A673 (cell line): ENCODE results near the gene COL28A1. TPM values are rescaled to one million over a fixed set of nuclear protein-coding genes. Genes with fewer than 3 reads are reported as not detected.

Experiments
- BruUV-seq: library from RNA; stranded (reverse); fragments of 400-500 nt; replicated peaks from 2 replicates; lab custom pipeline; 2021; lab: Mats Ljungman, UMichigan
- CTCF ChIA-PET: fragments of 300-600 bp; sonication (Branson Sonifier 250); formaldehyde crosslinking; loops from one replicate; lab custom pipeline; 2022; ENCODE audit warnings: antibody characterized with exemption; lab: Charles Lee
- POLR2A ChIA-PET: fragments of 300-600 bp; sonication (Branson Sonifier 250); formaldehyde crosslinking; loops from one replicate; lab custom pipeline; 2022; ENCODE audit warnings: antibody characterized with exemption; ENCODE audit not compliant: low non-redundant PET; lab: Charles Lee
- DNase-seq: peaks from one replicate; pipeline ENCODE4 v3.0.0-alpha.2; 2015; ENCODE audit warnings: low spot score
- H3K27ac ChIP-seq: fragments of 200-600 bp; sonication (generic); 2 replicates; pipeline ENCODE4 v1.5.1; 2016; ENCODE audit warnings: mixed run types, low read depth, mild to moderate bottlenecking, mixed read lengths, antibody characterized with exemption, low read length; ENCODE audit not compliant: poor library complexity, severe bottlenecking
- H3K27me3 ChIP-seq: fragments of 200-600 bp; sonication (generic); replicated peaks from 2 replicates; pipeline ENCODE4 v1.6.1; 2017; ENCODE audit warnings: mixed run types, low read depth, mild to moderate bottlenecking, mixed read lengths, antibody characterized with exemption, low read length; ENCODE audit not compliant: insufficient read depth, poor library complexity
- H3K36me3 ChIP-seq: fragments of 200-600 bp; sonication (generic); 2 replicates; pipeline ENCODE4 v1.6.1; 2016; ENCODE audit warnings: mixed run types, mild to moderate bottlenecking, mixed read lengths, antibody characterized with exemption, low read length; ENCODE audit not compliant: insufficient read depth, poor library complexity, severe bottlenecking
- H3K4me1 ChIP-seq: fragments of 200-600 bp; sonication (generic); 2 replicates; pipeline ENCODE4 v1.6.1; 2017; ENCODE audit warnings: mixed run types, mild to moderate bottlenecking, mixed read lengths, antibody characterized with exemption, low read length; ENCODE audit not compliant: insufficient read depth, poor library complexity, severe bottlenecking
- H3K4me3 ChIP-seq: fragments of 200-600 bp; sonication (generic); 2 replicates; pipeline ENCODE4 v1.5.1; 2016; ENCODE audit warnings: low read depth, mixed run types, mild to moderate bottlenecking, mixed read lengths, low read length; ENCODE audit not compliant: poor library complexity, severe bottlenecking
- H3K9me3 ChIP-seq: fragments of 200-600 bp; sonication (generic); 2 replicates; pipeline ENCODE4 v1.6.1; 2016; ENCODE audit warnings: mixed run types, low read depth, mild to moderate bottlenecking, mixed read lengths, antibody characterized with exemption, low read length; ENCODE audit not compliant: poor library complexity, severe bottlenecking
- EZH2 ChIP-seq: fragments of 200-600 bp; sonication (generic); IDR thresholded peaks from 2 replicates; pipeline ENCODE4 v1.6.1; 2017; ENCODE audit warnings: borderline replicate concordance, low read depth, mild to moderate bottlenecking, mixed read lengths, antibody characterized with exemption, low read length; ENCODE audit not compliant: poor library complexity, severe bottlenecking
- intact Hi-C: fragments of 100-400 bp; cut with micrococcal nuclease; formaldehyde crosslinking; loops from one replicate; pipeline ENCODE4 v1.10.0; 2022; ENCODE audit not compliant: unreplicated experiment
- total RNA-seq: library from RNA; stranded (reverse); gene quantifications from 2 replicates; pipeline ENCODE4 v1.2.3, GENCODE V29; 2021
- TF ChIP-seq, protein P1 (sequence below): fragments of 300-800, 200-600 bp; sonication (generic); conservative IDR thresholded peaks from 2 replicates; pipeline ENCODE4 v1.5.1; 2017; ENCODE audit warnings: low read depth, mild to moderate bottlenecking, antibody characterized with exemption, low read length, moderate library complexity, mixed read lengths

Gene COL28A1
- total RNA-seq, 1 experiment from 2014 or later: 0.34 TPM

DNA sequence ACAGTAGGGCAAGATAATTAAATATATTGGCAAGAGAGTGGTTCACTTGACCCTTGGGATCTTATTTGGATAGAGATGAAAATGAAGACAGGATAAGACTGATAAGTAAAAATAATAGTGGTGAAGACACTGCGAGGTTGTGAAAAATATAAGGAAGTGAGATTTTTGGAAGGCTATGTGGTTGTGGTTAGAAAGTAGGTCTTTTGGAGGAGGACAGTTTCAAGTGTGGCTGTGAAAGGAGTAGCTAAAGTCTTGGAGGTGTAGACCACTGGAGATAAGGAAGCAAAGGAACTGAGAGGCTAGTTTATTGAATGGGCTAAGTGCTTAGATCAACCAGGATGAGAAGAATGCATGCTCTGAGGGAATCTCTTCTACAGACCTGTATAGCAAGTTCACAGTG is 42.2 kb upstream of the COL28A1 start:
- Histone ChIP-seq H3K9me3 (no peaks in the 10 kb centered on the region), H3K27me3 (no peaks in the 10 kb centered on the region), H3K27ac (no peak overlapping the region), H3K4me1 (peaks cover 2% of the 10 kb centered on the region), H3K36me3 (no peaks in the 10 kb centered on the region), H3K4me3 (no peak overlapping the region)
- no TSS peak for BruUV-seq
- CTCF ChIA-PET: no interaction called here
- POLR2A ChIA-PET: no interaction called here
- DNase-seq: no peak
- intact Hi-C loops: no loop called here
- TF ChIP-seq, protein P1, sequence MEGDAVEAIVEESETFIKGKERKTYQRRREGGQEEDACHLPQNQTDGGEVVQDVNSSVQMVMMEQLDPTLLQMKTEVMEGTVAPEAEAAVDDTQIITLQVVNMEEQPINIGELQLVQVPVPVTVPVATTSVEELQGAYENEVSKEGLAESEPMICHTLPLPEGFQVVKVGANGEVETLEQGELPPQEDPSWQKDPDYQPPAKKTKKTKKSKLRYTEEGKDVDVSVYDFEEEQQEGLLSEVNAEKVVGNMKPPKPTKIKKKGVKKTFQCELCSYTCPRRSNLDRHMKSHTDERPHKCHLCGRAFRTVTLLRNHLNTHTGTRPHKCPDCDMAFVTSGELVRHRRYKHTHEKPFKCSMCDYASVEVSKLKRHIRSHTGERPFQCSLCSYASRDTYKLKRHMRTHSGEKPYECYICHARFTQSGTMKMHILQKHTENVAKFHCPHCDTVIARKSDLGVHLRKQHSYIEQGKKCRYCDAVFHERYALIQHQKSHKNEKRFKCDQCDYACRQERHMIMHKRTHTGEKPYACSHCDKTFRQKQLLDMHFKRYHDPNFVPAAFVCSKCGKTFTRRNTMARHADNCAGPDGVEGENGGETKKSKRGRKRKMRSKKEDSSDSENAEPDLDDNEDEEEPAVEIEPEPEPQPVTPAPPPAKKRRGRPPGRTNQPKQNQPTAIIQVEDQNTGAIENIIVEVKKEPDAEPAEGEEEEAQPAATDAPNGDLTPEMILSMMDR: no peak
- no peak for TF ChIP-seq EZH2

DNA sequence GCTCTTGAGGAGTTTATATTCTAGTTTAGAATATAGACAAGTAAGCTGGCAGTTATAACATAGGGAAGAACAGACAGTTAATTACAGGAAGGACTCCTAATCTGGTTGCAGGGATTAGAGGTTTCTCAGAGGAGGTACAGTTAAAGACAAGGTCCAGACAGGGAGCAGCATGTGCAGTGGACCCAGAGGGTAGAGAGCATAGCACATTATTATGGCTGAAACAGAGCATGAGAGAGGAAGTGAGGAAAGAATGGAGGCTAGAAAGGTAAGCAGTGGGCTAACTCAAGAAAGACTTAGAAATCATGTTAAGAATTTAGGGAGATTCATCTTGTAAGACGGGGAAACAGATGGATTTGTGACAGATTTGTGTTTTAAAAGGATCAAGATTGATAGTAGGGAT is 40.7 kb upstream of the COL28A1 start:
- no TSS peak for BruUV-seq
- Histone ChIP-seq H3K4me1 (no peaks in the 10 kb centered on the region), H3K9me3 (no peaks in the 10 kb centered on the region), H3K27ac (no peak overlapping the region), H3K27me3 (no peaks in the 10 kb centered on the region), H3K36me3 (no peaks in the 10 kb centered on the region), H3K4me3 (no peak overlapping the region)
- ChIA-PET POLR2A (no interaction called here), CTCF (no interaction called here)
- DNase-seq: no peak
- TF ChIP-seq, protein P1: no peak
- TF ChIP-seq EZH2: no peak
- intact Hi-C loops: no loop called here

GRCh38 chr7:7573701-7574100 is 38.0 kb upstream of the COL28A1 start:
- no peak overlapping the region for H3K4me3 ChIP-seq
- no peaks in the 10 kb centered on the region for H3K36me3 ChIP-seq
- intact Hi-C loops: no loop called here
- no peak for DNase-seq
- H3K27ac ChIP-seq: no peak overlapping the region
- POLR2A ChIA-PET: no interaction called here
- TF ChIP-seq EZH2: no peak
- TF ChIP-seq, protein P1: no peak
- CTCF ChIA-PET: no interaction called here
- no TSS peak for BruUV-seq
- H3K27me3 ChIP-seq: no peaks in the 10 kb centered on the region
- no peaks in the 10 kb centered on the region for H3K9me3 ChIP-seq
- H3K4me1 ChIP-seq: peaks cover 7% of the 10 kb centered on the region
